Endodermal cell (in vitro differentiated cells): ENCODE measurements around the gene SERPINA1. TPM values are rescaled to one million over a fixed set of nuclear protein-coding genes. Genes with fewer than 3 reads are reported as not detected.

Experiments
- DNase-seq: peaks from one replicate; pipeline ENCODE4 v3.0.0-alpha.2; 2017
- H3K27ac ChIP-seq: 2 replicates; pipeline ENCODE4 v1.5.1; 2013; ENCODE audit warnings: mild to moderate bottlenecking, low read depth, low read length, moderate library complexity
- H3K27me3 ChIP-seq: 2 replicates; pipeline ENCODE4 v1.6.1; 2013; ENCODE audit warnings: mild to moderate bottlenecking, low read length, moderate library complexity; ENCODE audit not compliant: insufficient read depth, control insufficient read depth, poor library complexity, severe bottlenecking
- H3K36me3 ChIP-seq: 2 replicates; pipeline ENCODE4 v1.7.0; 2013; ENCODE audit warnings: mild to moderate bottlenecking, low read length, moderate library complexity; ENCODE audit not compliant: control insufficient read depth, insufficient read depth
- H3K4me1 ChIP-seq: one replicate; pipeline ENCODE4 v1.7.0; 2013; ENCODE audit warnings: low read length; ENCODE audit not compliant: control insufficient read depth, insufficient read depth
- H3K4me3 ChIP-seq: 2 replicates; pipeline ENCODE4 v1.5.1; 2013; ENCODE audit warnings: mild to moderate bottlenecking, low read length, moderate library complexity
- H3K9ac ChIP-seq: 2 replicates; pipeline ENCODE4 v1.6.1; 2013; ENCODE audit warnings: mild to moderate bottlenecking, low read length, moderate library complexity; ENCODE audit not compliant: poor library complexity, severe bottlenecking; ENCODE audit errors: extremely low read depth
- H3K9me3 ChIP-seq: 2 replicates; pipeline ENCODE4 v1.6.1; 2013; ENCODE audit warnings: mild to moderate bottlenecking, low read length, moderate library complexity; ENCODE audit not compliant: control insufficient read depth
- H3K27ac Mint-ChIP-seq: 2 replicates; pipeline ENCODE4 v1.8.0; 2020; ENCODE audit warnings: mixed read lengths
- H3K27me3 Mint-ChIP-seq: 2 replicates; pipeline ENCODE4 v1.8.0; 2021; ENCODE audit warnings: mild to moderate bottlenecking, mixed read lengths; ENCODE audit not compliant: insufficient read depth
- H3K36me3 Mint-ChIP-seq: 2 replicates; pipeline ENCODE4 v1.8.0; 2020; ENCODE audit warnings: low read depth, mixed read lengths
- H3K4me1 Mint-ChIP-seq: 2 replicates; pipeline ENCODE4 v1.8.0; 2020; ENCODE audit warnings: mixed read lengths
- H3K4me3 Mint-ChIP-seq: 2 replicates; pipeline ENCODE4 v1.8.0; 2020; ENCODE audit warnings: mild to moderate bottlenecking, moderate library complexity, mixed read lengths
- H3K9me3 Mint-ChIP-seq: 2 replicates; pipeline ENCODE4 v1.8.0; 2020; ENCODE audit warnings: mild to moderate bottlenecking, mixed read lengths
- WGBS, 2 experiments: methylation state at CpG; one replicate each; pipeline versions ENCODE4 v1.1.5 to v1.1.7; 2013; ENCODE audit warnings: missing lambda C conversion rate in 2 of 2, mixed read lengths in 1 of 2; ENCODE audit not compliant: insufficient coverage in 1 of 2, insufficient read length in 1 of 2; 5-methylcytosine and 5-hydroxymethylcytosine counted together
- total RNA-seq, 2 donors: library from RNA; stranded (reverse); fragmentation: NEBNext Ultra II Directional in 1 of 2; extraction: Animal tissue kit (Norgen Biotek cat#: 25700) in 1 of 2; gene quantifications; 2 replicates in 1 of 2; 3 replicates in 1 of 2; pipeline ENCODE4 v1.2.1, GENCODE V29; 2021
- TF ChIP-seq, protein P1 (sequence below): fragments of 200-600 bp; sonication (generic); conservative IDR thresholded peaks from 2 replicates; pipeline ENCODE4 v1.5.0; 2021; ENCODE audit warnings: antibody characterized with exemption, mild to moderate bottlenecking

Gene SERPINA1
- total RNA-seq, 2 donors from 2014 or later: 1.2 TPM; not detected in 1

DNA sequence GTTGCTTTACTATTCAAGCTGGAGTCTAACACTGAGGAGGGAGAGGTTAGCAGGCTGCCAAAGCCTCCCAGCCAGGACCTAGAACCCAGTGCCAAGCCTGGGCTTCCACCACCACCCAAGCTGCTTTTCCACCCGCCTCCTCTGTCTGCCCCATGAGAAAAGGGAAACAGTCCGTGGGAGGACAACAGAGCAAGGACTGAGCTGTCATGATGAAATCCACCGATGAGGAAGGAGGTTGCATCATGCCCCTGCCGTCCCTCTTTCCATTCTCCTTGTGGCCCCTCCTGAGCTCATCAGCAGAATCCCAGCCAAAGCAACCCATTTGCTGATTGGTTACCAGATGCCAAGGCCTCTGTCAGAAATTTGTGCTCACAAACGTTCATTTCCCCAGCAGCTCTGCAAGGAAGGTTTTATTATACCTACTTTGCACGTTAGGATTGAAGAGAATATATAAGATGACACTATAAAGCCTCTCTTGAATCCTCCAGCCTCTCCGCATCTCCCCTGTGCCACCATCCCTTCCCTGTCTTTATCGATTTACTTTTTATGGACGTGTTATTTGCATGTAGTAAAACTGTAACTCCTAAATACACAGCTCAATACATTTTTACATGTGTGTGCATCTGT lies 6.3 kb upstream of the SERPINA1 start:
- H3K4me1 ChIP-seq: peaks cover 10% of the 10 kb centered on the region
- Mint-ChIP-seq H3K4me1 (peaks cover 30% of the 10 kb centered on the region), H3K27me3 (peaks cover 55% of the 10 kb centered on the region), H3K4me3 (no peak overlapping the region), H3K27ac (no peak overlapping the region), H3K36me3 (no peaks in the 10 kb centered on the region), H3K9me3 (no peaks in the 10 kb centered on the region)
- 74 to 87% methylated on average over 7 to 9 of the region's 9 CpGs for WGBS, 2 experiments
- H3K36me3 ChIP-seq: no peaks in the 10 kb centered on the region
- H3K27ac ChIP-seq: no peak overlapping the region
- H3K4me3 ChIP-seq: no peak overlapping the region
- H3K9ac ChIP-seq: no peak overlapping the region
- H3K9me3 ChIP-seq: no peaks in the 10 kb centered on the region
- no peak for DNase-seq
- H3K27me3 ChIP-seq: peaks cover 55% of the 10 kb centered on the region
- TF ChIP-seq, protein P1, sequence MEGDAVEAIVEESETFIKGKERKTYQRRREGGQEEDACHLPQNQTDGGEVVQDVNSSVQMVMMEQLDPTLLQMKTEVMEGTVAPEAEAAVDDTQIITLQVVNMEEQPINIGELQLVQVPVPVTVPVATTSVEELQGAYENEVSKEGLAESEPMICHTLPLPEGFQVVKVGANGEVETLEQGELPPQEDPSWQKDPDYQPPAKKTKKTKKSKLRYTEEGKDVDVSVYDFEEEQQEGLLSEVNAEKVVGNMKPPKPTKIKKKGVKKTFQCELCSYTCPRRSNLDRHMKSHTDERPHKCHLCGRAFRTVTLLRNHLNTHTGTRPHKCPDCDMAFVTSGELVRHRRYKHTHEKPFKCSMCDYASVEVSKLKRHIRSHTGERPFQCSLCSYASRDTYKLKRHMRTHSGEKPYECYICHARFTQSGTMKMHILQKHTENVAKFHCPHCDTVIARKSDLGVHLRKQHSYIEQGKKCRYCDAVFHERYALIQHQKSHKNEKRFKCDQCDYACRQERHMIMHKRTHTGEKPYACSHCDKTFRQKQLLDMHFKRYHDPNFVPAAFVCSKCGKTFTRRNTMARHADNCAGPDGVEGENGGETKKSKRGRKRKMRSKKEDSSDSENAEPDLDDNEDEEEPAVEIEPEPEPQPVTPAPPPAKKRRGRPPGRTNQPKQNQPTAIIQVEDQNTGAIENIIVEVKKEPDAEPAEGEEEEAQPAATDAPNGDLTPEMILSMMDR: no peak

DNA sequence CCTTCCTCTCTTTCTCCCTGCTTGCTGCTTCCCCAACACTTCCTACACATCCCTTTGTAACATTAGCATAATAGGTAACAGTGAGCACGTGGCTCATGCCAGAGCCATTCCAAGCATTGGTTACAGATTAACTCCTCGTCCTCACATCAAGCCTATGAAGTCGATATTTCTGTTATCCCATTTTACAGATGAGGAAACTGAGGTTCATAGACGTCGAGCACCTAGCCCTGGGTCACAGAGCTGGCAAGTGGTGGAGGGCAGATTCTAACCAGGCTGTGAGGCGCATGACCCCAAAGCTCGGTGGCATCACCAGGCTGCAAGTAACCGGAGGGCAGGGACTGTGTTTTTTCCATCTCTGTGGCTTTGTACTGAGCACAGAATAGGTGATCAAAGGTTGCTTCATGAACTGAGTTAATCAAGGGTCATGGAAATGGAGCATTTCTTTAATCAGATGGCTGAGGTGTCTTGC lies 5.7 kb upstream of the SERPINA1 start:
- no peak for DNase-seq
- no peak overlapping the region for H3K4me3 ChIP-seq
- TF ChIP-seq, protein P1: no peak
- H3K9me3 ChIP-seq: no peaks in the 10 kb centered on the region
- H3K9ac ChIP-seq: no peak overlapping the region
- H3K36me3 Mint-ChIP-seq: no peaks in the 10 kb centered on the region
- no peak overlapping the region for H3K27ac ChIP-seq
- peaks cover 49% of the 10 kb centered on the region for H3K27me3 Mint-ChIP-seq
- peaks cover 49% of the 10 kb centered on the region for H3K27me3 ChIP-seq
- H3K9me3 Mint-ChIP-seq: no peaks in the 10 kb centered on the region
- peaks cover 10% of the 10 kb centered on the region for H3K4me1 ChIP-seq
- H3K4me1 Mint-ChIP-seq: peaks cover 30% of the 10 kb centered on the region
- no peak overlapping the region for H3K4me3 Mint-ChIP-seq
- no peaks in the 10 kb centered on the region for H3K36me3 ChIP-seq
- H3K27ac Mint-ChIP-seq: no peak overlapping the region
- 85 to 86% methylated on average over 8 of the region's 8 CpGs for WGBS, 2 experiments

DNA sequence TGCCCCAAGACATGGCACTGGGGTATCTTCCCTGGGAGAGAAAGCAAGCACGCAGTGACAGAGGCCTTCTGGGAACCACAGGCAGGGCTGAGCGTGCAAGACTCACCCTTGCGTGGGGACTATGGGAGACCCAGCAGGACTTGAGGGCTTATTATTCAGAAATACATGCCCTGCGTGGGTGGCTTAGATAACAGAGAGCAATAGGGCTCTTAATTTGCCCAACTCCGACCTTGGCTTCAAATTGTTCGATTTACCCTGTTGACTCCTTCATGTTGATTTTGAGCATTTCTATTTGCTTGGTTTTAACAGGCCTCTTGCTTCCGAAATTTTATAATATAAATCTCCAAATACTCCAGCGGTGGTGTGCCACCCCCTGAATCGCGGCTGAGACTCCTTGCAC lies 5.1 kb upstream of the SERPINA1 start:
- H3K27ac ChIP-seq: no peak overlapping the region
- 92 to 93% methylated on average over 9 to 10 of the region's 10 CpGs for WGBS, 2 experiments

More for the DNA sequence above, 5.1 kb upstream of the SERPINA1 start:
- Mint-ChIP-seq H3K4me3 (no peak overlapping the region), H3K4me1 (peaks cover 27% of the 10 kb centered on the region), H3K27ac (no peak overlapping the region), H3K27me3 (peaks cover 43% of the 10 kb centered on the region), H3K36me3 (no peaks in the 10 kb centered on the region), H3K9me3 (no peaks in the 10 kb centered on the region)
- H3K9me3 ChIP-seq: no peaks in the 10 kb centered on the region
- peaks cover 44% of the 10 kb centered on the region for H3K27me3 ChIP-seq
- H3K36me3 ChIP-seq: no peaks in the 10 kb centered on the region
- DNase-seq: no peak
- TF ChIP-seq, protein P1: no peak
- H3K4me3 ChIP-seq: no peak overlapping the region
- H3K4me1 ChIP-seq: peaks cover 5% of the 10 kb centered on the region
- no peak overlapping the region for H3K9ac ChIP-seq
